Stimulated activated naive CD8-positive, alpha-beta T cell treated with anti-CD3 and anti-CD28 coated beads, Interleukin-15, amount 100 ng/mL, for 72 hours (primary cell): ENCODE data around the gene TSPAN14.

ENCODE experiments used
- ATAC-seq: fragments of 150-1000 bp; cut with Tn5 transposase; 2 replicates; pipeline ENCODE4 v1.10.0; 2021; ENCODE audit warnings: mild to moderate bottlenecking, moderate library complexity
- DNase-seq, 2 donors: peaks; one replicate each; pipeline ENCODE4 v3.0.0; 2021 to 2022
- H3K27ac Mint-ChIP-seq, 2 donors: one replicate each; pipeline ENCODE4 v1.8.0; 2022; ENCODE audit warnings: mild to moderate bottlenecking in 2 of 2, mixed read lengths in 2 of 2, moderate library complexity in 2 of 2
- H3K27me3 Mint-ChIP-seq: one replicate; pipeline ENCODE4 v1.8.0; 2022; ENCODE audit warnings: mixed read lengths
- H3K4me1 Mint-ChIP-seq: one replicate; pipeline ENCODE4 v1.8.0; 2022; ENCODE audit warnings: mild to moderate bottlenecking, mixed read lengths
- H3K4me3 Mint-ChIP-seq, 2 donors: one replicate each; pipeline ENCODE4 v1.8.0; 2022; ENCODE audit warnings: mild to moderate bottlenecking in 2 of 2, mixed read lengths in 2 of 2, moderate library complexity in 1 of 2
- H3K9me3 Mint-ChIP-seq, 2 donors: one replicate each; pipeline ENCODE4 v1.8.0; 2022; ENCODE audit warnings: mixed read lengths in 2 of 2

TSPAN14 gene

DNA sequence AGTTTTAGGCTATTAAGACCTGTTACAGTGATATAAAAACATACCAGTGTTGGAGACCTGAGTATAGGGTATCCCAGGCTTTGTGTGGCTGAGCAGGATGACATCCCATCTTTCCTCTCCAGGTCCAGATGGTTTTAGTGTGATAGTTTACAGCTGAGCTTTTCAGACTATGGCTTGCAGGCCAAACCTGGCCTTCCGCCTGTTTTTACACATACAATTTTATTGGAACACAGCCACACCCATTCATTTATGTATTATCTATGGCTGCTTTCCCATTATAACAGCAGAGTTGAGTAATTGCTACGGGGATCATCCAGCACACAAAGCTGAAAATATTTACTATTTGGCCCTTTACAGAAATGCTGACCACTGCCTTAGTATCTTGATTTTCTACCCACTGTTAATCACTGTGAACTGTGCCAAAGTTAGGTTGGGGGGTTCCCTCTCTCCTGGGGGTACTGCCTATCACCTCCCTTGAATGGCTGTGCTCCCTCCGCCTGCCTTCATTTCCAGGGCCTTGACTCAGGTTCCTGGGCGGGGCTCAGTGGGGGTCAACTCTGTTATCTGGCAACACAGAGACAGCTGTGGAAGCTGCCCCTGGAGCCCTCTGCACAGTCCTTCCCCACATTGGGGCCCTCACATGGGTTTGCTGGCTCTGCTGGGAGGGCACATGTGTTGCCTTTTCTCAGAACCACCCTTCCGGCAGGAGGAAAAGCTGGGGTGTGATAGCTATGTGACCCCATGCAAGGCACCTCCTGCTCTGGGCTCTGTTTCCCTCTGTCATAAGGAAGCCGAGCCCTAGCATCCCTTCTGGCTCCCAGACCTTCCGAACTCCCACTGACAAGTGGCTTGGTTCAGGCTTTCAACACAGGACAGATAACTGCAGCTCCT lies 43.3 kb downstream of the TSPAN14 start:
- peaks cover 8% of the 10 kb centered on the region in 2 donors for H3K9me3 Mint-ChIP-seq
- H3K27me3 Mint-ChIP-seq: no peaks in the 10 kb centered on the region
- H3K4me3 Mint-ChIP-seq: peak overlapping the region; percentile 66 to 73
- peaks cover 97% of the 10 kb centered on the region for H3K4me1 Mint-ChIP-seq
- H3K27ac Mint-ChIP-seq: peak overlapping the region; percentile 19 to 95
- no peak for DNase-seq
- no peak for ATAC-seq

DNA sequence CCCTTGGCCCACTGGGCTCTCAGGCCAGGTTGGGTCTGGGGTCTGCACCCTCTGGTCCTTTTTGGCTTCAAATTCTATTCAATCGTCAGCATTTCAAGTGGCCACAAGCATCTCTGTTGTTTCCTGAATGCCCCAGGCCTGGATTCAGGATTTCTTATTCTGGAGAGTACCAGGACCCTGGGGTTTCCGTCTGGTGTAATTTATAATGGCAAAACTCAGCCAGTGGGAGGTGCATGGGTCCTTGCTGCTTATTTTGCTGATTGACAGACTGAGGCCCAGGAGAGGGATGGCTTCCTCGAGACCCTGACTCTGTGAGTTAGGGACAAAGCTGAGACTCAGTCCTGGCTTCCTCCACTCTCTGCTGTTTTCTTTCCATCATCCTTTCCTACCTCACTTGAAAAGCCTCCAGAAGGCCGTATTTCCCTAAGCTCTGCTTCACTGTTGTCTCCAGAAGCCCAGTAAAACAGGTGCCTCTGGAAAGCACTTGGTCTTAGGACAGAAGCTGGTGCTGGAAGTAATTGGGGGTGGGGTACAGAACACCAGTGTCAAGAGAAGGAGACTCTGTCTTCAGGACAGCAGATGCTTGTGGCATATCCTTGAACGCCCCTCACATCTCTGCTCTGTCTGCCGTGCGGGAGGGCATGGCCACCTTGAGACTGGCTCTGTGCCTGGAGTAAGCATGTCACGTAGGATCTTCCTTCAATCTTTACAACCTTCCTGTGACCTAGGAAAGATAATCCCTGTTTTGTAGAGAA lies 44.1 kb downstream of the TSPAN14 start:
- peak; percentile 40 for ATAC-seq
- peak overlapping the region; percentile 92 to 95 for H3K27ac Mint-ChIP-seq
- H3K4me1 Mint-ChIP-seq: peaks cover 97% of the 10 kb centered on the region
- H3K9me3 Mint-ChIP-seq: peaks cover 8% of the 10 kb centered on the region in 2 donors
- no peaks in the 10 kb centered on the region for H3K27me3 Mint-ChIP-seq
- DNase-seq: no peak
- H3K4me3 Mint-ChIP-seq: peak overlapping the region; percentile 66 to 73

DNA sequence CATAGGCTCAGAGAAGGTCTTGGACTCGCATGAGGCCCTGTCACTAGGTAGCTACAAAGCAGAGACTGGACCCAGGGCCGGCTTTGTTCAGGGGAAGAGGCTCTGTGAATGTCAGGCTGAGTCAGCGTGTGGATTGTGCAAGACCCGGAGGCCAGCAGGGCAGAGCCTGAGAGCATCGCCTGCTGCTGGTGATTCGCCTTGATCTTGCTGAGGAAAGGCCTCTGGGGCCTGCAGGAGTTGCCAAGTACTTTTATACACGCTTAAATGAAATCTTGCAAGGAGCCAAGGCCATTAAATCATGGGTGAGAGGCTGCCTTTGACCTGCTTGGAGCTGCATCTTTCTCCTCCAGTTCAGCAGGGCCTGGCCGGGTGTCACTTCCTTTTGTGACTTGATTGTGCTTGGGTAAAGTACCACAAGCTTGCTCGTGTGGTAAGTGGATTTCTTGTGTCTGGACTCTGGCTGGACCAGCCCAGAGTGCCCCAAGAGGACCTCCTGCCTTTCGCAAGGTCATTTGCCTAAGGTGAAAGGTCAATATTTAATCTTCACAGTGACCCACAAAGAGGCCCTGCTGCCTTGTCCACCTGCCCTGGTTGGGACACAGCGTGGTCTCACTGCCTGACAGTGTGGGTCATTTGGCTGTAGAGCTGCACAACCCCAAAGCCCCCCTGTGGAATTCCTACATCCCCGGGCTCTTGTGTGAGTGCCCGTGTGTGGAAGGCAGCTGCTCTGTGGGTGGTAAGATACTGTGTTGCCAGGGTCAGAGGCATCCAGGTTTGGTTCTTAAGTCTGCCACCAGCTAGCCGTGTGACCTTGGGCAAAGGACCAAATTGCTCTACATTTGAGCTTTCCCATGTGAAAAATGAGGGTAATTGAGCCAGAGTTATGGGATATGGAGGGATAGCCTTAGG lies 45.0 kb downstream of the TSPAN14 start:
- DNase-seq (peak; percentile 52 to 75), ATAC-seq (peak; percentile 82)
- Mint-ChIP-seq H3K27ac (peak overlapping the region; percentile 92 to 95), H3K4me1 (peaks cover 97% of the 10 kb centered on the region), H3K4me3 (peak overlapping the region; percentile 66 to 73), H3K9me3 (peaks cover 8% of the 10 kb centered on the region in 2 donors), H3K27me3 (no peaks in the 10 kb centered on the region)

DNA sequence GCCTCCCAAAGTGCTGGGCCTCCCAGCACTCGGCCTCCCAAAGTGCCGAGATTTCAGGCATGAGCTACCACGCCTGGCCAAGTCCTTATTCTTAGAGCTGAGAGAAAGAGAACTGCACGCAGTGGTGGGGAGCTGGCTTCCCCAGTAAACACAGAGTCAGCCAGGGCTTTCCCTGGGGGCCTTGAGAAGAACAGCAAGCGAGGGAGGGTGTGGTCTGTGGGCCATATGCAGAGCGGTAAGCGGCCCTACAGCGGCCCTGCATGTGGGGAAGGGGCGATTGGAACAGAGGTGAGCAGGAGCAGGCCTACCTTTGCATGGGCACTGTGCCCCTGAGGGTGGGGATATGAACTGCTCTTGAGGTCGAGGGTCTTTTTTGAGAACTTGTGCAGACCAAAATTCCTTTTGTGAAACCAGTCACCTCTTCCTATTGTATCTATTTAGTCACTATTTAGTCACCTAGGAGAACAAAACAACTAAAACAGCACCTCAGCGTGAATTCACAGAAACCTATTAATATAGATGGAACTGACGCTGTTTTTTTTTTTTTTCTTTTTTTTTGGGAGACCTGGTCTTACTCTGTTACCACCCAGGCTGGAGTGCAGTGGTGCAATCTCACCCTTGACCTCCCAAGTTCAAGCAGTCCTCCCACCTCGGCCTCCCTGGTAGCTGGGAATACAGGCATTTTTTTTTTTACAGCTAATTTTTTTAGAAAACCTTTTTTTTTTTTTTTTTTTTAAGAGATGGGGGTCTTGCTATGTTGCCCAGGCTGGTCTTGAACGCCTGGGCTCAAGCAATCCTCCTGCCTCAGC lies 46.7 kb downstream of the TSPAN14 start:
- H3K27me3 Mint-ChIP-seq: no peaks in the 10 kb centered on the region
- peaks cover 96% of the 10 kb centered on the region for H3K4me1 Mint-ChIP-seq
- peak overlapping the region; percentile 92 to 96 for H3K27ac Mint-ChIP-seq
- DNase-seq: peak; percentile 57 to 74
- peak; percentile 78 for ATAC-seq
- H3K4me3 Mint-ChIP-seq: peak overlapping the region; percentile 70 to 73
- H3K9me3 Mint-ChIP-seq: peaks cover 8% of the 10 kb centered on the region in 2 donors

DNA sequence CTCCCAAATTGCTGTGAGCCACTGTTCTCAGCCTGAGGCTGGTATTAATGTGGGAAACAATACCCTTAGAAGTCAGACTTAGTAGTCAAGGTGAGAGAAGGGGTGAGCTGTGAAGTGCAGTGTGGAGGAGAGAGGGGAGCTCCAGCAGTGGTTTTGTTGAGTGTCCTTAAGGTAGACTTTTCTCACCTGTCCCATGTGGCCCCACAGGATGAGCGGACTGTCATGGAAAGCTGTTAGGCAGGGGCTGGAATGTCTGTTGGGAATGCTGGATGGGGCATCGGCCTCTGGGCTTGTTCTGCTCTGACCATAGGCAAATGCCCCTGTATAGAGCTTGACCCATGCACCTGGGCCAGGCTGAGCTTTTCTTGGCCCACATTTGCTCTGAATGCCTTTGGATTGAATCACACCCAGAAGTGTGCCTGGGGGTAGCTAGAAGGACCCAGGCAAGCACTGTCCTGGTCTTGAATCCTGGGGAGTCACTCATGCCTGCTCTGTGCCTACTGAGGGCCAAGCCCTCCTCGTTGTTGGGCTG lies 47.3 kb downstream of the TSPAN14 start:
- Mint-ChIP-seq H3K9me3 (peaks cover 6% of the 10 kb centered on the region in 2 donors), H3K27ac (peak overlapping the region; percentile 92 to 96), H3K27me3 (no peaks in the 10 kb centered on the region), H3K4me1 (peaks cover 92% of the 10 kb centered on the region), H3K4me3 (peak overlapping the region; percentile 3 to 44)
- ATAC-seq: no peak
- DNase-seq: no peak

DNA sequence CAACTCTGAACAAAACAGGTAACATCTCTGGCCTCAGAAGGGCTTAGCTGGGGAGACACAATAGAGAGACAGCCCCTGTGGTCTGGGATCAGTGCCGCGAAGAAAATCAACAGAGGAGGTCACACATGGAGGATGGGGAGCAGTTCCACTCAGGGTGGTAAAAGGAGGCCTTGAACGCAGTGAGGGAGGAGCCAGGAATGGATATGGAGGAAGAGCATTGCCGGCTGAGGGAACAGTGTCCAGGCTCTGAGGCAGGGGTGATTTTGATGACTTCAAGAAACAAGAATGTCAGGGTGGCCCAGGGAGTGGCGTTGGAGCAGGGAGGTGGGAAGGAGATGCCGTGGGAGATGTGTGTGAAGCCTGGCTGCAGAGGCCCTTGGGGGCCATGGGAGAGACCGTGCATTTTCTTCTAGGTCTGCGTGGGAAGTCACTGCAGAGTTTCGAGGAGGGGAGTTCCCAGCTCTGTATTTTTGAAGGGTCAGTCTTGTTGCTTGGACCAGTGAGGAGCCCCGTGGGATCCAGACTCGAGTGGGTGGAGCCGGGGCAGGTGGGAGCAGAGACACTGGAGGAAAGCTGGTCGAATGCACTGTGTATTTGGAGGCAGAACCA lies 47.9 kb downstream of the TSPAN14 start:
- peaks cover under 1% of the 10 kb centered on the region in 2 donors for H3K9me3 Mint-ChIP-seq
- no peaks in the 10 kb centered on the region for H3K27me3 Mint-ChIP-seq
- peak overlapping the region; percentile 3 to 29 for H3K4me3 Mint-ChIP-seq
- H3K4me1 Mint-ChIP-seq: peaks cover 87% of the 10 kb centered on the region
- ATAC-seq: no peak
- H3K27ac Mint-ChIP-seq: peak overlapping the region; percentile 35 to 96
- DNase-seq: no peak

DNA sequence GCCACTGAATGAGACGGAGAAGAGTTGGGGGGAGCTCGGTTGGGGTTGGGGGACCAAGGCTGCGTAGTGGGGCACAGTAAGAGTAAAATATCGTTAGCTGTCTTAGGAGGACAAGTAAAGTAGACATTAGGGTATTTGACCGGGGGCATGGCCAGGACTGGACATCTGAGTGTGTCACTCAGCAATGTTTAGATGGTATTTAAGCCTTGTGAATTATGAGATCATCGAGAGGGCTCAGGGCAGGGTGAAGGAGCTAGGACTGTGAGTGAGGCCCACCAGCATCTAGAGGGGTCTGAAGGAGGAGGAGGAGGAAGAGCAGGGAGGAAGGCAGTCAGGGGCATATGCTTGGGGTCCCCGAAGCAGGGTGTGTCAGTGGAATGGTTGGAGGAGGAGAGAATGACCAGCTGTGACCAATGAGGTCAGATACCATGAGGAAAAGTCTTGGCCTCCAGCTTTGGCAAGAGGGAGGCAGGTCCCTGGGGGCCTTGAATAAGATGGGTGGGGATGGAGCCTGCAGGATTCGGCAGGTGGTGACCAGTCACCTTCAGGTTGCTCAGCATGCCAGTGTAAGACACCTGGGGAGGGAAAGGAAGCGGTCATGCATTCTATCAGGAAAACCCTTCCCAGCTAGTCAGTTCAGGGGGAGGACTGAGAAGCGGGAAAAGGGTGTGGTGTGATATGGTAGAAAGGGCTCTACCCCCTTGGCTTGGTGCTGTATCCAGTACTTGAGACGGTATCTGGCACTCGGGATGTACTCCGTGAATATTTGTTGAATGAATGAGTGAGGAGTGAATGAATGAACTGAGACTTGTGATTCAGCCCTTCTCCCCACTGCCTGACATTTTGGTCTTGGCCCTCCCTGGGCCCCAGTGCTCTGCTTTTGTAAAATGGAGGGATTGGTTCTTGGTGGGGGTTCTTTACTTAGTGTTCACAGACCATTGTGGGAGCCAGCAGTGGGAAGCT lies 48.8 kb downstream of the TSPAN14 start:
- no peaks in the 10 kb centered on the region for H3K27me3 Mint-ChIP-seq
- H3K4me3 Mint-ChIP-seq: peak overlapping the region; percentile 44 to 51
- DNase-seq: no peak
- no peak for ATAC-seq
- H3K4me1 Mint-ChIP-seq: peaks cover 78% of the 10 kb centered on the region
- H3K9me3 Mint-ChIP-seq: no peaks in the 10 kb centered on the region
- H3K27ac Mint-ChIP-seq: peak overlapping the region in 1 of 2 donors; percentile 96

DNA sequence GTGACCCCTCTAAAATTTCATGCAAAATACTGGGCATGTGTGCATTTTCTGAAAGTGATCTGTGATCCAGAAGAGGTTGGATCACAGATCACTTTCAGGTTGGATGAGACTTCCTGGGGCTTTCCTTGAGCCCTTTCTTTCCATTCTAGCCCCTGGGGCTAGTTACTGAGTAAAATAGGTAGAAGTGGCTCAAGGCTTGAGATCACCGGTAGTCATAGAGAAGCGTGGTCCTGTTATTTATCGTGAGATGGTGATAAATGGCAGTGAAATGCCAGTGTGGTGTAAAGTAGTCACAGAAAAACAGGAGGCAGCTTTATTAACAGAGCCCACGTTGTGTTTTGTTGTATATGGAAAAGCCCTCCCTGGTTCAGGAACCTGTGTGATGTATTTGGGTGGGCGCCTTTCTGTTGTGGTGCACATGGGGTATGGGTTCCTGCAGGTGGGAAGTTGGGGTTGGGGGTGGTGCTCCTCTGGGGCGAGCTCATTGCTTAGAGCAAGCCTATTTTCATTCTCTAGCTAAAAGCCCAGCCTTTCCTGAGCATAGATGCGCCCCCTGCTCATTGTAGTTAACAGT lies 49.6 kb downstream of the TSPAN14 start:
- Mint-ChIP-seq H3K4me3 (peak overlapping the region; percentile 28 to 44), H3K9me3 (no peaks in the 10 kb centered on the region), H3K27me3 (no peaks in the 10 kb centered on the region), H3K4me1 (peaks cover 75% of the 10 kb centered on the region), H3K27ac (peak overlapping the region; percentile 14 to 96)
- ATAC-seq (no peak), DNase-seq (no peak)

DNA sequence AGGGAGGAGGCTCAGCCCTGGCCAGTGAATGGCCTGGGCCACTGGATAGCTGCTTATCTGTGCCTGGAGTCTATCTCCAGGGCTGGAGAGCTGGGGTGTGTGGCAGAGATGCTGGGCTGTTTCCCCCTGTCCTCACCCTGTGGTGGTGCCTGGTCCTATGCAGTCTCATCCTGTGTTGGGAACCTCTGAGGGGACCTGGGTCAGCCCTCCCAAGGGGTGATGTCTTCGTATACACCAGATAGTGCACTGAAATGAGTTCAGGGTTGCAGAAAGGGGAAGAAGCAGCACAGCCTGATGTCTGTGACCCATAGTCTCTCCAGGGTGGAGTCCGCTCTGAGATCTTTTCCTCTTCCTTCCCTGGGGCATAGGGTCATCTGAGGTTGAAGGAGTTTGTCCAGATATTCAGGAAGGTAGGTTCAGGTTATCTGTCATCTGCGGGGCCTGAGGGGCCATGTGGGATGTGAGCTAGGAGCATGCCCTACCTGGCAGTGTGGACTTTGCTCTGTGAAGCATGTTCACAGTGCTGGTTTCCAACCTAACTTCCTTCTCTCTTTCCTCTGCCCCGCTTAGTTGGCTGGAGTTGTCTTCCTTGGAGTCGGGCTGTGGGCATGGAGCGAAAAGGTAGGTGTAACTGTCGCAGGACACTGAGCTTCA lies 50.2 kb downstream of the TSPAN14 start:
- no peak for ATAC-seq
- peaks cover 72% of the 10 kb centered on the region for H3K4me1 Mint-ChIP-seq
- no peaks in the 10 kb centered on the region for H3K9me3 Mint-ChIP-seq
- no peak for DNase-seq
- peak overlapping the region in 1 of 2 donors; percentile 18 for H3K4me3 Mint-ChIP-seq
- H3K27me3 Mint-ChIP-seq: no peaks in the 10 kb centered on the region
- peak overlapping the region; percentile 12 to 31 for H3K27ac Mint-ChIP-seq

DNA sequence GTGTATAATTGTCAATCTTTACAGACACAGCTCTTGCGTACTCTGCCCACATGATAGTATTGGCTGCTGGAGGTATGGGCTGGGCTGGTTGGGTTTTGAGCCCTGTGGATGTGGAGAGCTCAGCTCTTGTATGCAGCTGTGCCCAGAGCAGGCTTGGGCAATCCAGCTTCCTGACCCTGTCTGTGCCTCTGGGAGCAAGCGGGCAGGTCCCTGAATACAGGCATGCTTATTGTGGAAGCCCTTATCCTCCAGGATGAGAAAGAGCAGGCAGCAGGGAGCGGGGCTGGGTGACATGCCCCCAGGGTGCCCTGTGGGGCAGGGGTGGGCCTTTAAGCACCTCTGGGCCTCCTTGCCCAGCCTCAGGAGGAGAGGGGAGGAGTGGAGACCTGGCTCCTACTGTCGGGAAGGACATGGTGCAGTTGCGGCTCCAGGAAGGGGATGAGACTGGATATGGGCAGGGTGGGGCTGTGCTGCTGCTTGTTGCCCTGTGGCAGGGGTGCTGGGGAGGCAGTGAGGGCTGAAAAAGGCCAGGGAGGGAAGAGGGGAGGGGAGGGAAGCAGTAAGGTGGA lies 50.9 kb downstream of the TSPAN14 start:
- Mint-ChIP-seq H3K4me1 (peaks cover 72% of the 10 kb centered on the region), H3K27ac (peak overlapping the region; percentile 31 to 81), H3K9me3 (no peaks in the 10 kb centered on the region), H3K4me3 (peak overlapping the region in 1 of 2 donors; percentile 14), H3K27me3 (no peaks in the 10 kb centered on the region)
- no peak for DNase-seq
- ATAC-seq: no peak

DNA sequence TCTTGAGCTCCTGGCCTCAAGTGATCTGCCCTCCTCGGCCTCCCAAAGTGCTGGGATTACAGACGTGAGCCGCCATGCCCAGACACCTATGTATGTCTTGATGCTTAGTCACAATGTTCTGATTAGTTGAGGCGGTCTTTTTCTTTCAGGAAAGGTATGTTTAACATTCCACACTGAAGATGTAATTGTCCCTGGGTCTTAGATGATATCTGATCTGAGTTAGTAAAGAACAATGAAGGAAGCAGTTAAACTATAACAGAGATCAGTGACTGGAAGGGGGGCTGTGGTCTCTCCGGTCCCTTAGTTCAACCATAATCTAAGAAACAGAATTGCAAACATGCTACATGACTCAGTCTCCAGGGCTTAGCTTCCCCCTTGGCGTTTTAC lies 52.1 kb downstream of the TSPAN14 start:
- no peak for ATAC-seq
- H3K9me3 Mint-ChIP-seq: no peaks in the 10 kb centered on the region
- H3K27me3 Mint-ChIP-seq: no peaks in the 10 kb centered on the region

DNA sequence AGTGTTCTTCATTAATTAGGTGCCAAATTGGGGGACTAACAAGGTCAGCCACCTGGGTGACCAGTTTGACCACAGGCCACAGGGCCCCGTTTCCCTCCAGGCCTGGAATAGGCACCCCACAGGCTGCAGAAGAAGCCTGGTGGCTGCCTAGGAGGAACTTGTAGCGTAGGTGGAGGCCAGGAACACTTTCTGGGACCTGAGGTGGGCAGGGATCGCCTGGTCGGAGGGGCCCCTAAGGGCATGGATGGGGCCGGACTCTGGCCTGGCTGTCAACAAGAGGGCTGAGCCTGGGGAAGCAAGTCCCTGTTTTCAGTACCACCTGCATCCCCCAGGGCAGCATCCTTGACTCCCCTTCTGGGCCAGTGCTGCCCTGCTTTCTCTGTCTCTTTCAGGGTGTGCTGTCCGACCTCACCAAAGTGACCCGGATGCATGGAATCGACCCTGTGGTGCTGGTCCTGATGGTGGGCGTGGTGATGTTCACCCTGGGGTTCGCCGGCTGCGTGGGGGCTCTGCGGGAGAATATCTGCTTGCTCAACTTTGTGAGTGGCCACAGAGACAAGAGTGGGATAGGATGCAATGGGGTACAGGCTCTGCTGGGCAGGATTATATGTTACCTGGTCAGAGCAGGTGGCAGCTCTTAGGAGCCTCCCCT lies 52.9 kb downstream of the TSPAN14 start:
- H3K4me1 Mint-ChIP-seq: peaks cover 72% of the 10 kb centered on the region
- no peaks in the 10 kb centered on the region for H3K27me3 Mint-ChIP-seq
- DNase-seq: no peak
- no peak for ATAC-seq
- H3K9me3 Mint-ChIP-seq: no peaks in the 10 kb centered on the region
- H3K27ac Mint-ChIP-seq: peak overlapping the region in 1 of 2 donors; percentile 19
- H3K4me3 Mint-ChIP-seq: no peak overlapping the region

More for the DNA sequence above, 52.1 kb downstream of the TSPAN14 start:
- DNase-seq: no peak
- Mint-ChIP-seq H3K4me3 (no peak overlapping the region), H3K27ac (no peak overlapping the region), H3K4me1 (peaks cover 72% of the 10 kb centered on the region)
